ENCODE measurements around the gene CDH24. TPM values are rescaled to one million over a fixed set of nuclear protein-coding genes. Genes with fewer than 3 reads are reported as not detected.

CDH24 gene
- total and polyA plus RNA-seq, 2 of the 13 experiments (the other 11 are each of a cell fraction or from before 2014, with no cell fraction given) = 0.69 to 0.99 TPM

GRCh38 chr14:23076785-23077408 is 19.6 kb upstream of the CDH24 start (continued):
- 0 out of 2 replicates have a peak, but pooled peaks have one; percentile 56 for TF ChIP-seq SMYD3 (CRISPR knock-in tag; IDR thresholded peaks at IDR 0.05)
- TF ChIP-seq RARG (CRISPR knock-in tag; IDR thresholded peaks at IDR 0.05; ENCODE audit: low read depth) = no peak
- peak; percentile 45; the same call in 1 of the 2 replicates for TF ChIP-seq ZNF136 (CRISPR knock-in tag; IDR thresholded peaks at IDR 0.05; ENCODE audit: low read depth)
- TF ChIP-seq YEATS4 (CRISPR knock-in tag; IDR thresholded peaks at IDR 0.05; ENCODE audit: borderline replicate concordance) = no peak
- no peak for TF ChIP-seq NRL (CRISPR knock-in tag; IDR thresholded peaks at IDR 0.05; ENCODE audit: borderline replicate concordance)
- TF ChIP-seq SNAPC2 (CRISPR knock-in tag; IDR thresholded peaks at IDR 0.05) = 0 out of 2 replicates have a peak, but pooled peaks have one; percentile 29
- peak; percentile 49 to 57; a peak in 3 of 4 replicates for TF ChIP-seq MAFK (conservative IDR thresholded peaks at IDR 0.05 in 1 of 2, IDR thresholded peaks at IDR 0.05 in 1 of 2; ENCODE audit: low read length in 2 of 2)
- TF ChIP-seq ZGPAT (CRISPR knock-in tag; IDR thresholded peaks at IDR 0.05) = 0 out of 2 replicates have a peak, but pooled peaks have one; percentile 19

- H3K9me3 ChIP-seq (ENCODE audit: low read length) = no peaks in the 10 kb centered on the region
- H3K27ac ChIP-seq (ENCODE audit: extremely low read length, insufficient read depth, low read length) = no peak overlapping the region
- TF ChIP-seq ZNF816 (CRISPR knock-in tag; IDR thresholded peaks at IDR 0.05; ENCODE audit: borderline replicate concordance) (0 out of 2 replicates have a peak, but pooled peaks have one; percentile 54), RBM22 (optimal IDR thresholded peaks at IDR 0.05; ENCODE audit: low read length) (peak; percentile 79), ZFP82 (CRISPR knock-in tag; IDR thresholded peaks at IDR 0.05; ENCODE audit: borderline replicate concordance) (0 out of 2 replicates have a peak, but pooled peaks have one; percentile 52), ZNF678 (CRISPR knock-in tag; IDR thresholded peaks at IDR 0.05) (no peak), KDM1A (CRISPR knock-in tag; IDR thresholded peaks at IDR 0.05) (no peak), RBFOX2 (IDR thresholded peaks at IDR 0.05; ENCODE audit: low read depth, low read length) (0 out of 2 replicates have a peak, but pooled peaks have one; percentile 39)
- H3K36me3 ChIP-seq (replicated peaks in 1 of 2; ENCODE audit: control insufficient read depth in 1 of 2, insufficient read depth in 2 of 2, low read length in 2 of 2) = peaks cover 52 to 76% of the 10 kb centered on the region in 2 experiments
- DNase-seq (ENCODE audit: low spot score) (no peak), FAIRE-seq (no peak), ATAC-seq (no peak)
- no peaks in the 10 kb centered on the region; a peak in 1 of 5 replicates for H3K27me3 ChIP-seq (ENCODE audit: control insufficient read depth in 1 of 2, insufficient read depth in 2 of 2, low read length in 2 of 2)
- no peak overlapping the region for H2AFZ ChIP-seq (ENCODE audit: low read length)
- H3K4me2 ChIP-seq (ENCODE audit: low read depth, low read length) = no peak overlapping the region
- intact Hi-C loops (cut with micrococcal nuclease; ENCODE audit: unreplicated experiment) (no loop called here), in situ Hi-C loops (cut with HindIII; ENCODE audit: extremely low pct_ligation_motif_present, low pct_unique_long_range_greater_than_20kb) (no loop called here)
- ChIA-PET CTCF (ENCODE audit: low intra/inter-chr PET ratio, low total read pairs) (no interaction called here), POLR2A (interaction anchor here (1.1 to 5.6 kb wide), 2 partner anchors 20 to 247 kb away, joined by 3 to 146 read pairs; partner anchors contain the start of genes ACIN1 and C14orf119)
- H3K9ac ChIP-seq (ENCODE audit: insufficient read depth, low read depth, low read length) = no peak overlapping the region
- 99% methylated on average over 1 of the region's 1 CpG for WGBS (ENCODE audit: low lambda C conversion rate)
- BruUV-seq (replicated peaks) = no TSS peak
- peaks cover 9% of the 10 kb centered on the region; the same call in 1 of the 2 replicates for H4K20me1 ChIP-seq (ENCODE audit: insufficient read depth, low read length)
- peaks cover 23% of the 10 kb centered on the region for H3K4me1 ChIP-seq (ENCODE audit: insufficient read depth, low read length)
- H3K79me2 ChIP-seq (ENCODE audit: insufficient read depth, low read length) = peaks cover 18% of the 10 kb centered on the region
- H3K4me3 ChIP-seq (replicated peaks in 1 of 3; ENCODE audit: insufficient read depth in 1 of 3, low read depth in 2 of 3, low read length in 3 of 3) = no peak overlapping the region
These were observed 17.6 kb upstream of the CDH24 start for GRCh38 chr14:23074906-23075305.
